GM21529 (cell line): Measurements from ENCODE around the gene PCDHB1.
A peak's percentile ranks its signal among the peaks of the same experiment; 100 is the strongest.

Source experiments
- ATAC-seq: cut with Tn5 transposase; IDR thresholded peaks from one replicate; pipeline ENCODE4 v1.9.1; 2021; ENCODE audit not compliant: unreplicated experiment

PCDHB1 gene, protein sequence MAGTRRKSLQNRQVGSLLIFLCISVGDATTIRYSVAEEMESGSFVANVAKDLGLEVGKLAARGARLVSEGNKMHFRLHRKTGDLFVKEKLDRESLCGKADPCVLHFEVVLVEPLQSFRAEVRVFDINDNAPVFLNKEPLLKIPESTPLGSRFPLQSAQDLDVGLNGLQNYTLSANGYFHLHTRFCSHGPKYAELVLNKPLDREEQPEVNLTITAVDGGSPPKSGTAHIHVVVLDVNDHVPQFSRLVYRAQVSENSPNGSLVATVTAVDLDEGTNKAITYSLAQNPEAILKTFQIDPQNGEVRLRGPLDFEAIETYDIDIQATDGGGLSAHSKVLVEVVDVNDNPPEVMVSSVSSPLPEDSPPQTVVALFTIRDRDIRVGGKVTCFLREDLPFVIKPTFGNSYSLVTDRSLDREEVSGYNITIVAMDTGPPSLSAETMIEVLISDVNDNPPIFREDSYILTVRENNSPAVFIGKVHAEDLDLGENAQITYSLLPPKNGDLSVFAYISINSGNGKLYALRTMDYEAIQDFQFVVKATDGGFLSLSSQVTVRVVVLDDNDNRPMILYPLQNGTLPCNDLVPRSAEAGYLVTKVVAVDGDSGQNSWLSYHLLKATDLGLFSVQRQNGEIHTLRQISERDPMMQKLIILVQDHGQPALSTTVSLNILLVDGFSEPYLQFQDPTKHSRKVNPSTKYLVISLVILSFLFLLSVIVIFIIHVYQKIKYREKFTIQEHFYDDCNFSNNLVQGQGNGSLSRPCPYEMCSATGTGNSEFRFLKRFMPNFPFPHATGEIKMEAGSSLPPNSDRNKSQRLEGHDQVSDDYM

GRCh38 chr5:141050622-141051520 is at the start of gene PCDHB1:
Gene PCDHB1 (plus strand): TSS chr5:141051374. CDS start chr5:141051471, 97 bp downstream.
- ATAC-seq = no peak

- ATAC-seq = no peak
These were observed 49.7 kb upstream of the PCDHB1 start for GRCh38 chr5:141001446-141001843.

GRCh38 chr5:141001844-141002604 is 49.1 kb upstream of the PCDHB1 start:
- ATAC-seq = no peak

DNA sequence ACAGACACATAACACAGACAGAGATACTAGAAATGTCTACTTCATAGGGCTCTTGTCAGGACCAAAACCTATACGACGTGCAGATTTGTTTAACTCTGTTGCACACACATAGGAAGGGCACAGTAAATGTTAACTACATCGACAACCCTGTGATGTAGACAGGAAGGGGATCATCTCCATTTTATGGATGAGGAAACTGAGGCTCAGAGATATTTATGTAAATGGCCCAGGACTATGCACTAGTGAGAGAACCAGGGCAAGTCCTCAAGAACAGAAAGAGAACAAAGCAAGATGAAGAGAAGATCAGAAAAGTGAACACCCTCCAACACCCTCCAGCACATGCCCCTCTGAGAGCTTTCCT is 48.6 kb upstream of the PCDHB1 start:
- ATAC-seq = no peak

DNA sequence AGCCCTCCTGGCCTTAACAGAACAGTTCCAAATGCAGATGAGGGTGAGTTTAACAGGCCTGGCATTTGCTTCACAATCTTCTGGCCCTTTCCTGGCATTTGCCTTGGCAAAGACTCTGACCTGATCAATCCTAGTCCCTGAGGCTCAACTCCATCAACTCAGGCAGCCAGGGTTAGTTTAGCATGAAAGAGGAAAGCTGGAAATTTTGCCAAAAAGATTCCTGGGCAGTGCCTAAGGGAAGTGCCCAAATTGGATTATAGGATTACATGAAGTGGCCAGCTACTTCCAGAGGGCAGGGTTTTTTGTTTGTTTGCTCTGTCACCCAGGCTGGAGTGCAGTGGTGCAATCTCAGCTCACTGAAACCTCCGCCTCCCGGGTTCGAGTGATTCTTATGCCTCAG is 48.1 kb upstream of the PCDHB1 start:
- ATAC-seq = no peak

DNA sequence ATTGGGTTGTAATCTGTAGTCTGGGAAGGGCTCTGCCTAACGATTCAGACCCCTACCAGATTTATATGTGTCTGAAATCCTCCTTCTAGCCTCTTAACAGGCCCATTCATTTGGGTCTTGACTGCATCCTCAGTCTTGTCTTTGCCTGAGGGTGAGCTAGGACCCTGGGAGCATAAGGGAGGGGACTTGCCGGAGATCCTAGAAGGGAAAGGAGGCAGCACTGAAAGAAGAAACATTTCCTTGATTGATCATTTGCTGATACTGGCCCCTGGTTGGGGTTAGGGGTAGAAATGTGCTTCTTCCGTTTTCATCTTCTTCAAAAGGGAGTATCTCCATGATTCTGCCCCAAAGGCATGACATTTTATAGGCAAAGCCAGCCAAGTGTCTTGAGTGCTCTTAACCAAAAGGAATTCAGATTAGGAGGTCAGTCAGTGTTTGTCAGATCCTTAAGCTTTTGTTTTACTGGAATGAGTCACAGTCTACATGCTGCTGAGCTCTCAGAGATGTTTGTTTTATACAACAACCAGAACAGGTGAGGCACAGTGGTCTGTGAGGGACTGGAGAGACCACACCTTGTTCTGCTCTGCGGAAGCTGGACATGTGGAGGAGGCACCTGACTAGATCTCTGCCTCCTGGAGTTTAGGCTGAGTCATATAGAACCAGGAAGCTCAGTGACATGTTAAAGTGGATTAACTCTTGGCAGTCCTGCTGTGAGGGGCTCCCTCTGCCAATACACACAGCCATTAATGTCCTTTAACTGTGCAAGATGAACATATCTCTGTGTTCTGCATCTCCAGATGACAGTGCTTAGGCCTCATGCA is 47.2 kb upstream of the PCDHB1 start:
- no peak for ATAC-seq

DNA sequence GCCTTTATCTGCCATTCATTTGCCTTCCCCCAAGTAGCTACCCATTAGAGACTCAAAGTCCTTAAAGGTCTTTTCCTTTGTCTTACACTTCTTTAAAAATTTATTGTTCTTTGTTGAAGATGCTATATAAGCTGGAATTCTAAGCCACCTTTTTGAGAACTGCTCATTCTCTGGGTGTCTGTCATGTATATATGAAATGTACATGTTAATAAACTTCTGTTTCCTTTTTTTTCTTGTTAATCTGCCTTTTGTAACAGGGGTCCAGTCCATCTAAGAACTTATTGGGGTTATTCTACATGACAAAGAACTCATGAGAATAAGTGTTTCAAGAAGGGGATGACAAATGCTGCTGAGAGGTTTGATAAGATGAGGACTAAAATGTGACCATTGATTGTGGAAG is 43.4 kb upstream of the PCDHB1 start:
- ATAC-seq = no peak

- ATAC-seq = no peak
These were observed 41.0 kb upstream of the PCDHB1 start for GRCh38 chr5:141010047-141010793.

- no peak for ATAC-seq
These were observed 33.2 kb upstream of the PCDHB1 start for GRCh38 chr5:141017943-141018342.

- no peak for ATAC-seq
These were observed 28.8 kb upstream of the PCDHB1 start for GRCh38 chr5:141022384-141022783.

- no peak for ATAC-seq
These were observed 20.2 kb upstream of the PCDHB1 start for GRCh38 chr5:141031006-141031405.

DNA sequence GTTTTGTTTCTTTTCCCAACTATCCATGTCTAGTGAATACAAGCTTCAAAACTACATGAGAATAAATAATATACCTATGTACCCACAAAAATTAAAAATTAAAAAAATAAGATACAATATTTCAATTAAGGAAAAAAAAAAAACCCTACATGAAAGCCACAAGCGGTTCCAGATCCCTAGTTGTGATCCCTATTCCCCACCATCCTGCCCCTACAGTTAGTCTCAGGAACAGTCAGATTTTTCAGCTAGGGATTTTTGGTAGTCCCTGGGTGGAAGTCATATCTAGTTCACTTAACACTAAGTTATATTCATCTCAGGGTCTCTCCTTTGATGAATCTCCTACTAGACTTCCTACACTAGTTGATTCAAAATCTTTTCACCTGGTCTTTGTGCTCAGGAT is 18.5 kb upstream of the PCDHB1 start:
- no peak for ATAC-seq

GRCh38 chr5:141039061-141039460 is 12.1 kb upstream of the PCDHB1 start:
- no peak for ATAC-seq

DNA sequence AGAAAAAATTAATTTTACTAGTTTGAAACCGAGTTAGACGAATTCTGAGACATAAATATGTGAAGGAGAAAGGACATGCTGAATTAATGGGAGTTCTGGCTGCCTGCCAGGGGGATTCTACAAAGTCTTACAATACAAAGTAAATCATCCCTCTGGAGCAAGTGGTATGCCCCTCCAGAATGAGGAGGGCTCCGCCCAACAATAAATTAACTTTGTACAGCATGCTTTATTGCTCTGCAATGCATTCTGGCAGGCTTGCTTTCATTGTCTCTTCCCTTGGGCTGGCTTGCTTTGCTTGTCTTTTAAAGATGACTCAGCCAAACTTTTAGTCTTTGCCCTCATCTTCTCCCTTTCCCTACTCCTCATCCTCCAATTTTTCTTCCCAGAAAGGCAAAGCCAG is 11.7 kb upstream of the PCDHB1 start:
- ATAC-seq = no peak

- ATAC-seq = no peak
These were observed 10.9 kb upstream of the PCDHB1 start for GRCh38 chr5:141040093-141040770.

- peak; percentile 77 for ATAC-seq
These were observed 10.3 kb upstream of the PCDHB1 start for GRCh38 chr5:141040771-141041426.

GRCh38 chr5:141041427-141041785 is 9.8 kb upstream of the PCDHB1 start:
- no peak for ATAC-seq

DNA sequence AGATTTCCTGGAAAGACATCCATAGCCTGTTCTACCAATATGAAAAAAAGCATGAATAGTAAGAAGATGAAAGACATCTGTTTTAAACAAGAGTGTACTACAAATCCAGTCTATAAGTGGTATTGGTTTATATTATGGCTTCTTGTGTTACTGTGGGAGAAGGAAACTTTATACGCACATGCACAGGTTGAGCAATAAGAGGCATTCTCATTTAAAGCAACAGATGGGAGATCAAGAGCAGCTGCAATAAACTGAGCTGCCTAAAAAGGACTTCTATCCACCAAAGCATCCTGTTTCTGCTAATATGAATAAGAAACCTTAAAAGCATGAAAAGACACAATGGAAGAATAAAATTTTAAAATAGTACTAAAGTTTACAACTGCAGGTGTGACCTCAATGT is 8.6 kb upstream of the PCDHB1 start:
- ATAC-seq = no peak
